HG02970 (cell line): ENCODE data around the gene PLA2G2C.

Source experiments
- ATAC-seq: cut with Tn5 transposase; IDR thresholded peaks from one replicate; pipeline ENCODE4 v1.9.1; 2021; ENCODE audit warnings: mild to moderate bottlenecking, moderate library complexity, moderate number of reproducible peaks; ENCODE audit not compliant: unreplicated experiment, low FRiP score

The PLA2G2C gene

DNA sequence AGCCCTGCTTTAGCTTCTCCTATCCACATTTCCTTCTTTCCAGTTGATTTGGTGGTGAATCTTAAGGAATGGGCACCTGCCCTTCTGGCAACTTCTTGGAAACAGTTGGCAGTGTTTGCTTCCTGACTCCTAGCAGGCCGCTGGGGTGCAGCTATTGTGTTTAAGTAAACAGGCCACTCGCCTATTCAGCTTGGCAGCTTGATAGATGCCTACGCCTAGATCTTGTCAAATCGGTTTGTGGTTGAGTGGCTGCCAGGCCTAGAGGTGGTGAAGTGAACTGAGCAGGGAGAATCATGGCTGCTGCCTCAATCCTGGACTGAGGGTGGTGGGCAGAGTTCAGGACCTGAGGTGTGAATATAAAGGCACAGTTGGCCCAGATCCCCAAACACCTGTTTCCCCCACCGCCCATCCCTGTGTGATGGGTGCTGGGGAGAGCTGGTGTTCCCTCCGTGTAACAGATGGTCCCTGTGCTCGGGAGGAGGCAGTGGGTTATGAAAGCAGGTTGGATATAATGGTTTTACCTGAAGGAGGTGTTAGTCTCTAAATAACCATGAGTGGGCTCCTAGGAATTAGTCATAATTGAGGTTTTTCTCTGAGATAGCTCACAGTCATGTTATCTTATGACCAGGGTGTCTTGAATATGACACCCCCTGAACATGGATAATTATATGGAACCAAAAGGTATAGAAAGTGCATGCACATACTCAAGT lies 940 bp upstream of the PLA2G2C start:
- ATAC-seq = no peak

DNA sequence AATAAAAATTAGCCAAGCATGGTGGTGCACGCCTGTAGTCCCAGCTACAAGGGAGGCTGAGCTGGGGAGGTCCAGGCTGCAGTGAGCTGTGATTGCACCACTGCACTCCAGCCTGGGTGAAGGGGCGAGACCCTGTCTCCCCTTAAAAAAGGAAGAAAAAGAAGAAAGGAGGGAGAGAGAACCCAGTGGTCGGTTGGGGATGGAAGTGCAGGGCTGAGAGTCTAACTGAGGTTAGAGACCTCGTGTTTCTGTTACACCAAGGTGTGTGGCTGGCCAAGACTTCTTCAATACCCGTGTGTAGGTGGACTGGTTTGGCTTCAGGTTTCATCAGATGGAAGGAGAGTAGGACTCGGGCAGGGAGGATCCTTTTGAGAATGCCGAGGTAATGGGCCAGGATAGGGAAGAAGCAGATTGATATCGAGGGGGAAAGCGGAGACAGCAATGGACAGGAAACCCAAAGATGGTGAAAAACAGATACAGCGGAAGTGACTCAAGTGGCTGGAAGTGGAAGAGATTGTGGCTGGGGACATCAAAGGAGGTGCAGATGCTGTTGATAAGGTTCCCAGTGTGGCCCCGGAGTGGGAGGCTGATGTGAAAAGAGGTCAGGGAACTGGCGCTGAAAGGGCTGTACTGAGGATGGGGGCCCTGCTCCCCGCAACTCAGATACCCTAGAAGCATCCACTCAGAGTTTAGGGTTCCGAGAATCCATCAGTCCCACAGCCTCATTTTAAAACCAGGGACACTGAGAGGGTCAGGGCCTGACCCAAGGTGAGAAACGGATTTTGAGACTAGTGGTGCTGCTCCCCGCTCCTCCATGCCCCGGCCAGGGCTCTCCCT lies 1.1 kb downstream of the PLA2G2C start:
- no peak for ATAC-seq

DNA sequence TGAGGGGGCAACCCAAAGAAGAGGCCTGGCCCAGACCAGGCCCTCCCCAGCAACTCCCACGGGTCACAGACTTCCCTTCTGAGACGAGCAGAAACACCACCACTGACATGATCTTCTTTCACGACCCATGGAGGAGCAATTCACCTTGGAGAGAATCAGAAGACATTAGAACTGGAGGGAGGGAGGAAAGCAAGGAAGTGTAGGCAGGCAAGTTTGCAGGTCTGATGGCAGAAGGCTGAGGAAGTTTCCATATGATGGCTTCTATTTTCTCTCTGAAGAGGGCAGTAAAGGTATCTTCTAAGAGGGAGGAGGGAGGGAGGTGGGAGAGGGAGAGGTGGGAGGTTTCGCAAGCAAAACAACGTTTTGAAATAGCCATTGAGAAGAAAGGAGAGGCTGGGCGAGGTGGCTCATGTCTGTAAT lies 1.8 kb downstream of the PLA2G2C start:
- no peak for ATAC-seq

DNA sequence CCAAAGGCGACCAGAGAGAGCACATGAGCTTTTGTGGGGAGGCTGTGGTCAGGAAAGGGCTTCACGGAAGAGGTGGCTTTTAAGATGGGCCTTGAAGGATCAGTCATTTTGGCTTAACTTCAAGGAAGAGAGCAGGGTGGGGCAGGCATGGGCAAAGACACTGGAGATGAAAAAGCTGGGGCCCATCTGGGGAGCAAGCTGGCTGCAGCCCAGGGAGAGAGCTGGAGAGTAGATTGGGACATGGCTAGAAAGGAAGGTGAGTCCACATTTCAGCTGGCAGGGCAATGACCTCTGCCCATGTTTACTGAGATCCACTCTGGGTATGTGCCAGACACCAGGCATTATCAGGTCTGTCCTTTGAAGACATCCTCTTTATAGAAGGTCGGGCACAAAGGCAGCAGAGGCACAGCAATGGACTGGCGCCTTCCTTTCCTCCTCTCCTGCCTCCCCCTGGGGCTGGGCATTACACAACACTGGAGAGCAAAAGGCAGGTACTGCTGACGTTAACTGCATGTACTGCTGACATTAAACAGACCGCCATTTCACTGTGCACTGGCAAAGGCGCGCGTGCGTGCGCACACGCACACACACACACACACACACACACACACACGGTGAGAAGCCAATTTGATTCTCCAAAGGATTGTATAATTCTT lies 2.6 kb downstream of the PLA2G2C start:
- ATAC-seq = no peak

DNA sequence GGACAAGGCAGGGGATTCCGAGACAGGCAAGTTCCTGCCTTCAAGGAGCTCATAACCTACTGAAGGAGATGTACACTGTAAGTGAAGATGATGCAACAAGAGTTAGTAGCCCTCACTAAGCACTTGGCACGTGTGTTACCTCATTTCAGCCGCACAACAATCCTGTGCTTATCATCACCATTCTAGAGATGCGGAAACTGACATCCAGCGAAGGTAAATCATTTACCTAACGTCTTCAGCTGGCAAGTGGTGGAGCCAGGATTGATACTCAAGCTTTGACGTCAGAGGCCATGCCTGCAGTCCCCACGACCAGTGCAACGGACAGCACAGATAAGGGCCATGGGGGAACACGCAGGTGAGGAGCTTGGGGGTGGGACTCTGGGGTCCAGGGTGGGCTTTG lies 3.3 kb downstream of the PLA2G2C start:
- no peak for ATAC-seq

DNA sequence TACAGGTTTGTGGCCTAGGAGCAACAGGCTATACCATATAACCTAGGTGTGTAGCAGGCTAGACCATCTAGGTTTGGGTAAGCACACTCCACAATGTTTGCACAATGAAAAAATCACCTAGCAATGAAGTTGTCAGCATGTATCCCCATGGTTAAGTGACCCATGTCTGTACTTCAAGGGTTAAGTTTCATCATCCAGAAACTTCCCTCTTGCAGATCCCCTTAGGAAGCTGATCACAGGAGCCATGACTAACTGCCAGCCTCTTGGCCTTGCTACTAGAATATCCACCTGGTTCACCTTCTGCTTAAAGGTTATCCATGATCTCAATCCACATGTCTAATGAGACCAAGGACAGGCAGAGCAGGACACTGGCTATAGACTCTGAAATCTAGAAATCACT lies 3.9 kb downstream of the PLA2G2C start:
- ATAC-seq = no peak

DNA sequence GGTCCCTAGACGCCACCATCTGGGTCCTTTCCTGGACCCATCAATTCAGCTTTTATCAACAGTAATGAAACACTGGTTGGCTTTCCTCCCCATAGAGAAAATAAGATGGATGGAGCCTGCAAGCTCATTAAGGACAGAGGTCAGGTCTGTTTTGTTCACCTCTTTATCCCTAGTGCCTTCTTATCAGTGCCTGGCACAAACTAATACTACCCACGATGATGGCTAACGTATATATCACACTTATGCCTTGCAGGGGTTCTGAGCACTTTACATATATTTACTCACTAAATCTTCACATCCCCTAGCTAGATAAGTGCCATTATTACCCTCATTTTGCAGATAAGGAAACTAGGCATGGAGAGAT lies 5.5 kb downstream of the PLA2G2C start:
- ATAC-seq = no peak

DNA sequence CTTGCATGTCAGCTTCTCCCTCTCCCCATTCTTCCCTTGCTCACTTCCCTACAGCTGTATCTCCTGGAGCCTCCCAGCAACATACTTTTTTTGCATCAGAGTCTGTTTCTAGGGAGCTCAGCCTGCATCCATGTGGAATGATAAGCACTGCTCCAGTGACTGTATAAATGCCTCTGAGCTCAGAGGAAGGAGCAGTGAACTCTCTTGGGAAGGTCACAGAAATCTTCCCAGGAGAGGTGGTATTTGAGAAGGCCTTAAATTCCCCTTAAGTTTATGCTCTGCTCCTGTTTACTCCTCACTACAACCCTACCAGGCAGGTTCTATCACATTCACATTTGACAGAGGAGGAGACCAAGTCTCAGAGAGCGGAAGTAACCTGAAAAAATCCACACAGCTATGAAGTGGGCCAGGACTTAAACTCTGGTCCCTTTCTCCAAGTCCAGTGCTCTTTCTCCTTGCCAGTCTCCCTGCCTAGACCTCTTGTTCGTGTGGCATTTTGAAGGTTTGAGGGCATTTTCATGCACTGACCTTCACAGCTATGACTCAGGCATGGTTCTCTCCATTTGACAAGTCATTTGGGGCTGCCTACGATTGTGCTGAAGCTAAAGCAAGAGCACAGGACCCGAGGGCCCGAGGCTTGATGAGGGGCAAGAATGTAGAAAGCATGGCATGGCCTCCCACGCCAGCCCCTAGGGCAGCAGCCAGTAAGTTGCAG lies 6.0 kb downstream of the PLA2G2C start:
- no peak for ATAC-seq

DNA sequence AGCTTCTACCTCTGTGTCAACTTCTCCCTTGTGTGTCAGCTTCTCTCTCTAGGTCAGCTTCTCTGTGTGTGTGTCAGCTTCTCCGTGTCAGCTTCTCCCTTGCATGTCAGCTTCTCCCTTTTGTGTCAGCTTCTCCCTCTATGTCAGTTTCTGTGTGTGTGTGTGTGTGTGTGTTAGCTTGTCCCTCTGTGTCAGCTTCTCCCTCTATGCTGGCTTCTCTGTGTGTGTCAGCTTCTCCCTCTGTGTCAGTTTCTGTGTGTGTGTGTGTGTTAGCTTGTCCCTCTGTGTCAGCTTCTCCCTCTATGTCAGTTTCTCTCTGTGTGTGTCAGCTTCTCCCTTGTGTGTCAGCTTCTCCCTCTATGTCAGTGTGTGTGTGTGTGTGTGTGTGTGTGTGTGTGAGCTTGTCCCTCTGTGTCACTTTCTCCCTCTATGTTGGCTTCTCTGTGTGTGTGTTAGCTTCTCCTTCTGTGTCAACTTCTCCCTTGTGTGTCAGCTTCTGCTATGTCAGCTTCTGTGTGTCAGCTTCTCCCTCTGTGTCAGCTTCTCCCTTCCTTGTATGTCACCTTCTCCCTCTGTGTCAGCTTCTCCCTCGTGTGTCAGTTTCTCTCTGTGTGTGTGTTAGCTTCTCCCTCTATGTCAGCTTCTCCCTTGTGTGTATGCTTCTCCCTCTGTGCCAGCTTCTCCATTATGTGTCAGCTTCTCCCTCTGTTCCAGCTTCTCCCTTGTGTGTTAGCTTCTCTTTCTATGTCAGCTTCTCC lies 6.8 kb downstream of the PLA2G2C start:
- no peak for ATAC-seq

DNA sequence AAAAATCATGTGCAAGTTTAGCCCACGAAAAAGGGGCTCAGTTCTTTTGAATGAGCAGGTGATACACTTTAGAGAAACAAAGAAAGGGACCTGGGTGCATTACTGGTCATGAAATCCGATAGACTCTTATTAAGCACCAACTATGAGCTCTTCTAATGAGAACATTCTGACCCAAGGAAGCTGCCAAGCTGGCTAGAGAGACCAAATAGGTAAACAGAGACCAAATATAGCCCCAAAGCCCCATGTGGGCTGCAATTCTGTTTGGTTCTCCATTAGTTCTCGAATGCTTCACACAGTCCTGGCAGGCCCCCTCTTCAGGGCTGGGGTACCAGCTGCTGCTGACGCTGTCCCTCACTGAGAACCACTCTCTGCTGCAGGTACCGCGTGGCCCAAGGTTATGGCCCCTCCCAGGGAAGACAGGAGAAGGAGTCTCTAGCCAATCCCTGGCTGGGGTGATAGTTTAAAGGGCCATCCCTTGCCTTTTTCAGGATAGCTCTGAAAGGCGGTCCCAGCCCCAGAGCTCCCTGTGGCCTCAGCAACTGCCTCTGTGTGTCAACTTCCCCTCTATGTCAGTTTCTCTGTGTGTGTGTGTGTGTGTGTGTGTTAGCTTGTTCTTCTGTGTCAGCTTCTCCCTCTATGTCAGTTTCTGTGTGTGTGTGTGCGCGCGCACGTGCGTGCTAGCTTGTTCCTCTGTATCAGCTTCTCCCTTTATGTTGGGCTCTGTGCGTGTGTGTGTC lies 7.5 kb downstream of the PLA2G2C start:
- no peak for ATAC-seq

DNA sequence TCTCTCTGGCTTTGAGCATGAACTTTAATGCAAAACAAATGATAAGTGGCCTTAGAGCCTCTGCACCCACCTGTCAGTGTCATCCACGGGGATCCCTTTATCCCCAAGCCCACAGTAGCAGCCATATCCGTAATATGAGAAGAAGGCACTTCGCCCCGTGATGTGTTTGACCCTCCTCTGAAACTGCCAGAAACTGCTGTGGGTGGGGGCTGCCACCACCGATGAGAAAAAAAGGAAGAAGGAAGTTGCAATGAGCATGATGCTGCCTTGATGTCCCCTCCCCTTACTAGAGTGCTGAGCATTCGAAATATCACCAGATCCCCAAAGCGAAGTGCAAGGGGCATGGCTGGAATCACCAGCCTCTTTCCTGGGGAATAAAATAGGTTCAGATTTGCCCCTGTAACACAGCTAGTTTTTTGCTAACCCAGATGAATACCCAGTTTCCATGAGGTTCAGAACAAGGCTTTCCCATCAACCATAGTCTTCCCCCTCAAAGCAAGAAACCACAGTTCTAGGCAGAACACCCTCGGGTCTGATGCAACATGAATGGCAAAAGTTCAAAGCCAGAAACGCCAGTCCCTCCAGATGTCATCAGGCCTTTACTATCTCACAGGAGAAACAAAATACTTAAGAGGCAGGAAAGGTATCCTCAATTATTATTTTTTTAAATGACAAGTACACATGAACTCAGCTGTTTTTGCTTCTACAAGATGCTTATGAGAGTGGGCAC lies 11.2 kb downstream of the PLA2G2C start:
- no peak for ATAC-seq

DNA sequence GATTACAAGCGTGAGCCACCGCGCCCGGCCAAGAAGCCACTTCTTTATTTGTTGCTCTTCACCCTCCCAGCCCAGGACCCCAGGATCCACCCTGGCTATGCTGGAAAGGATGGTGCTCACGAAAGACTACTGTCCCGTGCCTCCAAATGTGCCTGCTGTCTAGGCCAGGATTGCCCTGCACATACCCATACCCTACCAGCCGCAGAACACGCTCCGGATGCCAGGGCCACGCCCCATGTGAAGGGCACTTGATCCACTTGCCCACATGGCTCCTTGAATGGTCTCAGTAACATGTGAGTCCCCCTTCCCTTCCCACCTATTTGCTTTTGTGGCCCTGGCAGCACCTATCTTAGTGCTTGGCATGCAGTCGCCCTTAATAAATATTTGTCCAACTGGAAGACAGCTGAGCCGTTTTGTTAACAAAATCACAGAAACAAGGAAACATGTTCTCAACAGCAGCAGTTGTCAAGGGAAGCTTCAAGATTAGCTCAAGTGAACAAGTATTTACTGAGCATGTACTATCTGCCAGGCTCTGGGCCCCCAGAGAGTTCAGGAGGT lies 14.2 kb downstream of the PLA2G2C start:
- ATAC-seq = no peak

DNA sequence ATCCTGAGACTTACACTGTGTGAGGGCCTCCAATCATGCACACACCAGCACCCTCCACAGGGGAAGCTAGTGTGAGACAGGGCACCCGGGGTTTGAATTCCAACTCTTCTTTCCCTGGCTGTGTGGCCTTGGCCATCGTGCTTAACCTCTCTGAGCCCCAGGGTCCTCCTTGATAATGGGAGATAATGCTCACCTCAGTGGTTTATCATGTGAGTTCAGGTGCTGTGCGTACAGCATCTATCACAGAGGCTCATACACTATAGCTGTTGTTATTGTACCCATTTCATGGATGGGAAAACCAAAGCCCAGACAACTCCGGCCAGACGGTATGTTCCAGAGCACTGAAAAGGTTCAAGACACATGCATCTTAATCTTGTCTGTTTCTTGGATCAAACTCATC lies 16.4 kb downstream of the PLA2G2C start:
- ATAC-seq = no peak

DNA sequence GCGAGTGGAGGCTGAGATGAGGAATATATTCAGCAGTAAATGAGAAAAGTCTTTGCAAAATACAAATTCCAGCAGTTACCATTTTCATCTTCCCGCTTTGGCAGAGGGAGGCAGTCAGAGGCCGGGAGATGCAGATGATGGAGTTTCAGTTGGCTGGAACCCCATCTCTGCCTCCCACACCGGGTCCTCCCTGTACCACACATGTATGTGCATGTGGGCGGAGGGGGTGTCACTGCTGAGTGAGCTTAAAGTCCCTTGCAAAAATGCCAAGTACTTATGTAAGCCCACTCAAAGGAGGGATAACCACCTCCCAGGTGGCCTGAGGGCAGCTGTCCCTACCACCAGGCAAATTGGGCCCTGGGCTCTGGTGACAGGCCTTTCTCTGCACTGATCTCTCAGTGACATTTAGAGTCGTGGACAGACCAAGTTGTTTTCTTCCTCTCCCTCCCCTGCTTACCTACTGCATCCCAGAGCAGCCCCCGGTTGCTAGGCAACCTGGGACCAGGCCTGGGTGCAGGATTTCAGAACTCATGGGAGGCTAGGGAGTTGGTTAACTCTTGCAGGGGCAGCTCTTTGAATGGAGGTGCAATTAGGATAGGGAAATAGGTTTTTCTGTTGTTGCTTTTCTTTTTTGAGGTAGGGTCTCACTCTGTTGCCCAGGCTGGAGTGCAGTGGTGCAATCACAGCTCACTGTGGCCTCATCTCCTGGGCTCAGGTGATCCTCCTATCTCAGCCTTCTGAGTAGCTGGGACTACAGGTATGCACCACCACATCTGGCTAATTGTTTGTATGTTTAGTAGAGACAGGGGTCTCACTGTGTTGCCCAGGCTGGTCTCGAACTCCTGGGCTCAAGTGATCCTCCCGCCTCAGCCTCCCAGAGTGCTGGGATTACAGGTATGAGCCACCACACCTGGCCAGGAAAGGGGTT lies 17.5 kb downstream of the PLA2G2C start:
- ATAC-seq = no peak

DNA sequence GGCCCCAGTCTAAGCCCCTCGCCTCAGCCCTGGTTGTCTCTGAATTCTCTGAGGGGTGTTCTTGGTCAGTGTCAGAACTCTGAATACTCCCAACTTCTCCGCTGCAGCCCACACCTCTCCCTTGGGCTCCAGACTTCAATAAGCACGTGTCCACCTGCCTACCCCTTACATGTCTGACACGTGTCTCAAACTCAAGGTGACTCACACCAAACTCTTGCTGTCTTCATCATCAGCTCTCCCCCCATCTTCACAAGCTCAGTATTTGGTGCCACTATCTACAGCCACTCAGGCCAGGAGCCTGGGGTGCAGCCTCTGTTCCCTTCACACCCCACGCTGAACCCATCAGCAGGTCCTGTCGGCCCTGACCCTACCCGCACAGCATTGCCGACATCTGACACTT lies 19.2 kb downstream of the PLA2G2C start:
- no peak for ATAC-seq

DNA sequence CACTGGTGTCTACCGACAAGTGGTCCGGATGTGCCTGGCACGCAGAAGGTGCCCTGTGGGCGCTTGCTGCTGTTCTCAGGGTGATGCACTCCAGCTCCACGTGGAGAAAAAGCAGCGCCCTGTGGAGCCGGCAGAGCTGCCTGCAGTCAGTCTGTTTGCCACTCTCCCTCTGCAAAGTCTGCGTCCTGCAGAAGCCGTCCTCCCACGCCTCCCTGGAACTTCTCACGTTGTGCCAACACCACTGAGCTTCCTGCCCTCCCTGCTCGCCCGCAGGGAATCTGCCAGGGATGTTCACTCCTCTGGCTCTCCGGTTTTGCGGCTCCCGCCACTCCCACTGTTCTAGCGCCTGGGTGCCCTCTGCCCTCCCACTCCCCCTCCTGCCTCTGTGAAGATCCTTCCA lies 20.3 kb downstream of the PLA2G2C start:
- no peak for ATAC-seq

DNA sequence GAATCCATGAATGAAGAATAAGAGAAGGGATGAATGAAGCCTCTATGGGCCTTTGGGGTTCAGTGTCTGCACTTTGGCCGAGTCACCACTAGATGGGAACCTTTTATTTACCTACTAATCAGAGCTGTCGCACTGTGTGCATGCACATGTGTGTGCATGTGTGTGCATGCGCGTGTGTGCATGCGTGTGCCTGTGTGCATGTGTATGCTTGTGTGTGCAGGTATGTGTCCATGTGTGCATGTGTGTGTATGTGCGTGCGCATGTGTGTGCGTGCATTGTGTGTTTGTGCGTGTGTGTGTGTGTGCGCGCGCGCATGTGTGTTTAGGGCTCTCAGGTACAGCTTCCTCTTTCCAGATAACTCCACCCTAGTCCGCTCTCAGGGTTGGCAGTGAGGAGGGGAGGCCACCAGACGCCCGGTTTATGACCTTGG lies 20.8 kb downstream of the PLA2G2C start:
- no peak for ATAC-seq
